PC-9 (cell line): ENCODE results near the gene STK39. TPM values are rescaled to one million over a fixed set of nuclear protein-coding genes. Genes with fewer than 3 reads are reported as not detected.

ENCODE experiments used
- BruUV-seq: library from RNA; stranded (reverse); fragments of 400-500 nt; replicated peaks from 2 replicates; lab custom pipeline; 2021; lab: Mats Ljungman, UMichigan
- CTCF ChIA-PET: fragments of 300-600 bp; sonication (Branson Sonifier 250); formaldehyde crosslinking; loops from one replicate; lab custom pipeline; 2022; ENCODE audit warnings: antibody characterized with exemption; lab: Charles Lee
- POLR2A ChIA-PET: fragments of 300-600 bp; sonication (Branson Sonifier 250); formaldehyde crosslinking; loops from one replicate; lab custom pipeline; 2022; ENCODE audit warnings: antibody characterized with exemption; ENCODE audit not compliant: unreplicated experiment; lab: Charles Lee
- DNase-seq, 2 experiments: peaks; one replicate each; pipeline versions ENCODE4 v3.0.0 to v3.0.0-alpha.2; 2015 to 2022; ENCODE audit warnings: mixed read lengths in 1 of 2
- H2AFZ ChIP-seq: fragments of 200-600 bp; sonication (generic); 2 replicates; pipeline ENCODE4 v1.8.1; 2017; ENCODE audit warnings: antibody characterized with exemption
- H3F3A ChIP-seq: fragments of 200-600 bp; sonication (generic); 2 replicates; pipeline ENCODE4 v1.8.1; 2017; ENCODE audit warnings: antibody characterized with exemption, mild to moderate bottlenecking, low read depth; ENCODE audit not compliant: insufficient read depth
- H3K27ac ChIP-seq: fragments of 200-600 bp; sonication (generic); 2 replicates; pipeline ENCODE4 v1.6.1; 2016; ENCODE audit warnings: mixed run types
- H3K27me3 ChIP-seq: fragments of 200-600 bp; sonication (generic); 2 replicates; pipeline ENCODE4 v1.6.1; 2016; ENCODE audit warnings: low read depth, mixed run types; ENCODE audit not compliant: insufficient read depth
- H3K36me3 ChIP-seq: fragments of 200-600 bp; sonication (generic); 2 replicates; pipeline ENCODE4 v1.6.1; 2016; ENCODE audit warnings: low read depth, mixed run types
- H3K4me1 ChIP-seq: fragments of 200-600 bp; sonication (generic); replicated peaks from 2 replicates; pipeline ENCODE4 v1.6.1; 2016; ENCODE audit warnings: mixed run types; ENCODE audit not compliant: insufficient read depth
- H3K4me2 ChIP-seq: fragments of 200-600 bp; sonication (generic); 2 replicates; pipeline ENCODE4 v1.6.1; 2017; ENCODE audit warnings: mixed run types
- H3K4me3 ChIP-seq: fragments of 200-600 bp; sonication (generic); 2 replicates; pipeline ENCODE4 v1.6.1; 2016; ENCODE audit warnings: mixed run types
- H3K79me2 ChIP-seq: fragments of 200-600 bp; sonication (generic); 2 replicates; pipeline ENCODE4 v1.6.1; 2017; ENCODE audit warnings: low read depth, mixed run types
- H3K9me2 ChIP-seq: fragments of 200-600 bp; sonication (generic); 2 replicates; pipeline ENCODE4 v1.8.1; 2017; ENCODE audit warnings: mild to moderate bottlenecking; ENCODE audit not compliant: insufficient read depth
- H3K9me3 ChIP-seq: fragments of 200-600 bp; sonication (generic); 2 replicates; pipeline ENCODE4 v1.8.1; 2016; ENCODE audit warnings: low read depth; ENCODE audit not compliant: insufficient read depth
- H4K20me1 ChIP-seq: fragments of 200-600 bp; sonication (generic); 2 replicates; pipeline ENCODE4 v1.8.1; 2017; ENCODE audit not compliant: insufficient read depth
- EZH2 ChIP-seq: fragments of 200-600 bp; sonication (generic); IDR thresholded peaks from 2 replicates; pipeline ENCODE4 v1.8.0; 2017; ENCODE audit warnings: antibody characterized with exemption, low read depth
- intact Hi-C: fragments of 100-400 bp; cut with micrococcal nuclease; formaldehyde crosslinking; loops from one replicate; pipeline ENCODE4 v1.10.0; 2022; ENCODE audit not compliant: unreplicated experiment
- total RNA-seq: library from RNA; stranded (reverse); gene quantifications from 2 replicates; pipeline ENCODE4 v1.2.3, GENCODE V29; 2021
- TF ChIP-seq, protein P1 (sequence below): fragments of 200-600 bp; sonication (generic); conservative IDR thresholded peaks from 2 replicates; pipeline ENCODE4 v1.6.1; 2017; ENCODE audit warnings: mixed run types, antibody characterized with exemption, mild to moderate bottlenecking, moderate library complexity

Gene STK39
- total RNA-seq, 1 experiment from 2014 or later: 14.5 TPM

DNA sequence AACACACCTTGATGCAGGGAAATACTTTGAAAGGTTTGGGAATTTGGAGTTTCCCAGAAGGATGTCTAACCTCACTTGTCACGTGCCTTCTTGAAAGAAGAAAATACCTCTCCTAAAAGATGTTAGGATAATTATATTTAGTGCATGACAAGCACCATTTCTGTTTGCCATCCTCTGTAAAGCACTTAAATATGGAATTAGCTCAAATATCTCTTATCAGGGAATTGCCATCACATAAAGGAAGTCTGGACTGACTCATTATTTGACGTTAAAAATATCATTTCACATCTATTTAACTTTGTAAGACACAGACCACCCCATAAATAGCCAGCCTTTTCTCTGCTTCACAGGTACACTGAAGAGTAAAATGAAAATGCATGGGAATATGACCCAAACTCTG lies 140.1 kb downstream of the STK39 start:
- H3K4me1 ChIP-seq: no peaks in the 10 kb centered on the region
- no peaks in the 10 kb centered on the region for H3K36me3 ChIP-seq
- no peaks in the 10 kb centered on the region for H4K20me1 ChIP-seq
- H3K9me3 ChIP-seq: no peaks in the 10 kb centered on the region
- intact Hi-C loops: no loop called here
- TF ChIP-seq EZH2: no peak
- TF ChIP-seq, protein P1, sequence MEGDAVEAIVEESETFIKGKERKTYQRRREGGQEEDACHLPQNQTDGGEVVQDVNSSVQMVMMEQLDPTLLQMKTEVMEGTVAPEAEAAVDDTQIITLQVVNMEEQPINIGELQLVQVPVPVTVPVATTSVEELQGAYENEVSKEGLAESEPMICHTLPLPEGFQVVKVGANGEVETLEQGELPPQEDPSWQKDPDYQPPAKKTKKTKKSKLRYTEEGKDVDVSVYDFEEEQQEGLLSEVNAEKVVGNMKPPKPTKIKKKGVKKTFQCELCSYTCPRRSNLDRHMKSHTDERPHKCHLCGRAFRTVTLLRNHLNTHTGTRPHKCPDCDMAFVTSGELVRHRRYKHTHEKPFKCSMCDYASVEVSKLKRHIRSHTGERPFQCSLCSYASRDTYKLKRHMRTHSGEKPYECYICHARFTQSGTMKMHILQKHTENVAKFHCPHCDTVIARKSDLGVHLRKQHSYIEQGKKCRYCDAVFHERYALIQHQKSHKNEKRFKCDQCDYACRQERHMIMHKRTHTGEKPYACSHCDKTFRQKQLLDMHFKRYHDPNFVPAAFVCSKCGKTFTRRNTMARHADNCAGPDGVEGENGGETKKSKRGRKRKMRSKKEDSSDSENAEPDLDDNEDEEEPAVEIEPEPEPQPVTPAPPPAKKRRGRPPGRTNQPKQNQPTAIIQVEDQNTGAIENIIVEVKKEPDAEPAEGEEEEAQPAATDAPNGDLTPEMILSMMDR: no peak
- H3F3A ChIP-seq: no peaks in the 10 kb centered on the region
- POLR2A ChIA-PET: no interaction called here
- no peaks in the 10 kb centered on the region for H3K79me2 ChIP-seq
- no peak overlapping the region for H3K4me3 ChIP-seq
- H3K27ac ChIP-seq: no peak overlapping the region
- H2AFZ ChIP-seq: no peak overlapping the region
- CTCF ChIA-PET: no interaction called here
- H3K27me3 ChIP-seq: no peaks in the 10 kb centered on the region
- BruUV-seq: no TSS peak
- H3K9me2 ChIP-seq: no peaks in the 10 kb centered on the region
- DNase-seq: no peak
- H3K4me2 ChIP-seq: no peak overlapping the region

DNA sequence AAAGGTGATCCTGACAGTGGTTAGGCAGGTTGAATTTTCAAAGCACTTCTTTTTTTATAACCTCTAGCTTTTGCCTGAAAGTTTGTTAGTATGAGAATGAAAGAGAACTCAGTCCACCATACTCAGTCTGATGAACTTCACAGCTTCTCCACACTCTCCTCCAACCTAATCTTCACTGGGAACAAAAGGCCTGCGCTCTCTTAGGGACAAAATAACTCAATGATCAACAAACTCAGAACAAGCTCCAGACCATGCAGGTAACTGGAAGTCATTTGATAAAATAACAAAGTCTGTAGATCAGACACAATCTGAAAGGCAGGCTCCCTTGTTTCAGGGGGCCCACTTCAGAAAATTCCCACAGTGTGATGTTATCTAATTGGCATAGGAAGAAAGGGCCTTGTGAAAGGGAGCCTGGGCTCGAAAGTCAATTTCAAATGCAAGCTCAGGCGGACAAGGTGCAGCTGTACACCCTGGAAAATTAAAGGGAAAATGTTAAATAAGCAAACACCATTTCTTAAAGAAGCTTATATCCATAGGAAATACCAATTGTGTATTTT lies 142.2 kb downstream of the STK39 start:
- Histone ChIP-seq H3F3A (no peaks in the 10 kb centered on the region), H3K4me1 (no peaks in the 10 kb centered on the region), H3K36me3 (no peaks in the 10 kb centered on the region), H3K79me2 (no peaks in the 10 kb centered on the region), H3K4me3 (no peak overlapping the region), H3K9me3 (no peaks in the 10 kb centered on the region), H4K20me1 (no peaks in the 10 kb centered on the region), H3K27ac (no peak overlapping the region), H3K4me2 (no peak overlapping the region), H3K9me2 (no peaks in the 10 kb centered on the region), H2AFZ (no peak overlapping the region), H3K27me3 (no peaks in the 10 kb centered on the region)
- DNase-seq: no peak
- POLR2A ChIA-PET: no interaction called here
- BruUV-seq: no TSS peak
- CTCF ChIA-PET: no interaction called here
- no peak for TF ChIP-seq EZH2
- TF ChIP-seq, protein P1: no peak
- intact Hi-C loops: no loop called here

DNA sequence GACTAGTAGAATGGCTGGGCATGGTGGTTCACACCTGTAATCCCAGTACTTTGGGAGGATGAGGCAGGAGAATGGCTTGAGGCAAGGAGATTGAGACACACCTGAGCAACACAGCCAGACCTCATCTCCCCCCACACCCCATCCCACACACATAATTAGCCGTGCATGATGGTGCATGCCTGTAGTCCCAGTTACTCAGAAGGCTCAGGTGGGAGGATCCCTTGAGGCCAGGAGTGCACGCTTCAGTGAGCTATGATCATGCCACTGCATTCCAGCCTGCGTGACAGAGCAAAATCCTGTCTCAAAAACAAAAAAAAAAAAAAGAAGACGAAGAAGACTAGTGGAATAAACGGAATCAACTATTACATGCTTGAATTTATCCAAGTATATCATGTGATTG lies 150.0 kb downstream of the STK39 start:
- H3K4me3 ChIP-seq: no peak overlapping the region
- no peak for DNase-seq
- H3K9me3 ChIP-seq: no peaks in the 10 kb centered on the region
- no peak overlapping the region for H2AFZ ChIP-seq
- CTCF ChIA-PET: no interaction called here
- H3K27me3 ChIP-seq: no peaks in the 10 kb centered on the region
- no peaks in the 10 kb centered on the region for H3K36me3 ChIP-seq
- intact Hi-C loops: no loop called here
- POLR2A ChIA-PET: no interaction called here
- no peaks in the 10 kb centered on the region for H3F3A ChIP-seq
- H4K20me1 ChIP-seq: no peaks in the 10 kb centered on the region
- H3K4me2 ChIP-seq: no peak overlapping the region
- H3K27ac ChIP-seq: no peak overlapping the region
- TF ChIP-seq, protein P1: no peak
- TF ChIP-seq EZH2: no peak
- H3K9me2 ChIP-seq: no peaks in the 10 kb centered on the region
- no peaks in the 10 kb centered on the region for H3K4me1 ChIP-seq
- no TSS peak for BruUV-seq
- no peaks in the 10 kb centered on the region for H3K79me2 ChIP-seq
